Motor neuron (in vitro differentiated cells): ENCODE measurements around the gene DUOX2. TPM values are rescaled to one million over a fixed set of nuclear protein-coding genes. Genes with fewer than 3 reads are reported as not detected.
A peak's percentile ranks its signal among the peaks of the same experiment; 100 is the strongest.

Source experiments
- ATAC-seq, 8 experiments: fragments of 200-7000 bp; cut with Tn5 transposase; replicated peaks in 6 of 8; 2 replicates each; pipeline ENCODE4 v1.8.0; 2021; ENCODE audit warnings: mild to moderate bottlenecking in 8 of 8, moderate library complexity in 8 of 8
- H3K27ac ChIP-seq, 2 donors: fragments of 250-450 bp; sonication (Bioruptor Pico); 2 replicates each; pipeline ENCODE4 v1.9.0; 2021; ENCODE audit warnings: antibody characterized with exemption in 2 of 2, mild to moderate bottlenecking in 2 of 2, moderate library complexity in 1 of 2
- H3K4me1 ChIP-seq, 2 donors: fragments of 250-450 bp; sonication (Bioruptor Pico); replicated peaks in 1 of 2; 2 replicates each; pipeline ENCODE4 v1.6.1; 2021; ENCODE audit warnings: antibody characterized with exemption in 2 of 2, mild to moderate bottlenecking in 2 of 2, moderate library complexity in 1 of 2
- H3K4me3 ChIP-seq, 5 donors: fragments of 250-450 bp; sonication (Bioruptor Pico); 2 replicates each; pipeline ENCODE4 v1.9.0; 2021; ENCODE audit warnings: antibody characterized with exemption in 5 of 5, mild to moderate bottlenecking in 5 of 5, moderate library complexity in 4 of 5
- WGBS, 10 experiments: fragments of 450-650 bp; shearing (Covaris generic); methylation state at CpG; one replicate each; pipeline ENCODE4 v1.0.0; 2022; 5-methylcytosine and 5-hydroxymethylcytosine counted together
- in situ Hi-C, 9 experiments: fragments of 400-800 bp; cut with MboI; loops; one replicate each; pipeline ENCODE4 v1.15.0; 2021; ENCODE audit warnings: low sequenced_read_pairs in 9 of 9, low pct_unique_long_range_greater_than_20kb in 2 of 9; ENCODE audit not compliant: unreplicated experiment in 9 of 9
- total RNA-seq, 8 experiments: library from RNA; unstranded; fragments of 300-600 nt; gene quantifications; 2 replicates each; pipeline versions ENCODE4 v1.2.3 to v1.2.4, GENCODE V29; 2022

DUOX2 gene
- total RNA-seq, 8 experiments from 2014 or later, result under 0.01 to 1.4 (median 0.49) TPM; not detected in 1

- H3K4me3 ChIP-seq, result no peak overlapping the region
- ATAC-seq, result no peak
- in situ Hi-C loops, result no loop called here
- no peak overlapping the region for H3K27ac ChIP-seq
- 41 to 100% (median 52%) methylated on average over 2 to 4 of the region's 7 CpGs; no CpG with 5 or more reads in 6 of the 10 experiments for WGBS, 10 experiments
- peaks cover 0 to 2% of the 10 kb centered on the region in 2 donors for H3K4me1 ChIP-seq
Observed at GRCh38 chr15:45122719-45123118, 8.7 kb upstream of the DUOX2 start.

GRCh38 chr15:45121706-45122417, 7.9 kb upstream of the DUOX2 start:
- 0 to 61% (median 24%) methylated on average over 2 to 7 of the region's 9 CpGs; no CpG with 5 or more reads in 2 of the 10 experiments for WGBS, 10 experiments
- peak in 2 of 8 experiments; percentile 69 to 75 for ATAC-seq
- Histone ChIP-seq H3K4me1 (peaks cover 0 to 3% of the 10 kb centered on the region in 2 donors), H3K4me3 (no peak overlapping the region), H3K27ac (no peak overlapping the region)
- in situ Hi-C loops, result no loop called here

- H3K4me3 ChIP-seq, result no peak overlapping the region
- ATAC-seq, result no peak
- 14 to 90% (median 69%) methylated on average over 1 to 2 of the region's 3 CpGs; no CpG with 5 or more reads in 4 of the 10 experiments for WGBS, 10 experiments
- in situ Hi-C loops, result no loop called here
- H3K4me1 ChIP-seq, result peaks cover 0 to 3% of the 10 kb centered on the region in 2 donors
- H3K27ac ChIP-seq, result no peak overlapping the region
Observed at GRCh38 chr15:45121020-45121419, 7.0 kb upstream of the DUOX2 start.

GRCh38 chr15:45120081-45120972, 6.4 kb upstream of the DUOX2 start:
- H3K4me1 ChIP-seq, result peaks cover 0 to 3% of the 10 kb centered on the region in 2 donors
- H3K27ac ChIP-seq, result no peak overlapping the region
- H3K4me3 ChIP-seq, result no peak overlapping the region
- ATAC-seq, result no peak
- 66 to 100% (median 84%) methylated on average over 1 to 6 of the region's 10 CpGs; no CpG with 5 or more reads in 5 of the 10 experiments for WGBS, 10 experiments
- in situ Hi-C loops, result no loop called here

GRCh38 chr15:45118996-45119395, 5.0 kb upstream of the DUOX2 start:
- Histone ChIP-seq H3K4me1 (peaks cover 0 to 4% of the 10 kb centered on the region in 2 donors), H3K27ac (no peak overlapping the region), H3K4me3 (no peak overlapping the region)
- in situ Hi-C loops, result no loop called here
- 54 to 100% (median 80%) methylated on average over 1 to 4 of the region's 5 CpGs; no CpG with 5 or more reads in 3 of the 10 experiments for WGBS, 10 experiments
- ATAC-seq, result no peak

- WGBS, 10 experiments, result 0 to 10% (median 3%) methylated on average over 2 to 8 of the region's 14 CpGs; no CpG with 5 or more reads in 5 of the 10 experiments
- no peak overlapping the region for H3K27ac ChIP-seq
- ATAC-seq, result peak; percentile 90 to 100 (median 99)
- in situ Hi-C loops, result no loop called here
- H3K4me3 ChIP-seq, result peak overlapping the region in 3 of 5 donors; percentile 12 to 22 (median 14)
- peaks cover 0 to 5% of the 10 kb centered on the region in 2 donors for H3K4me1 ChIP-seq
Observed at GRCh38 chr15:45118131-45118588, 4.2 kb upstream of the DUOX2 start.

GRCh38 chr15:45117308-45118130, 3.5 kb upstream of the DUOX2 start:
- 0 to 100% (median 43%) methylated on average over 1 to 7 of the region's 33 CpGs; no CpG with 5 or more reads in 3 of the 10 experiments for WGBS, 10 experiments
- Histone ChIP-seq H3K4me3 (peak overlapping the region in 3 of 5 donors; percentile 12 to 22 (median 14)), H3K27ac (no peak overlapping the region), H3K4me1 (peaks cover 0 to 9% of the 10 kb centered on the region in 2 donors)
- in situ Hi-C loops, result no loop called here
- ATAC-seq, result peak; percentile 15 to 57 (median 48)

GRCh38 chr15:45116482-45117307, 2.7 kb upstream of the DUOX2 start:
- Histone ChIP-seq H3K27ac (no peak overlapping the region), H3K4me1 (peaks cover 0 to 9% of the 10 kb centered on the region in 2 donors), H3K4me3 (no peak overlapping the region)
- peak in 3 of 8 experiments; percentile 6 to 8 (median 8) for ATAC-seq
- WGBS, 10 experiments, result 6 to 33% (median 18%) methylated on average over 3 to 21 of the region's 65 CpGs; no CpG with 5 or more reads in 4 of the 10 experiments
- in situ Hi-C loops, result no loop called here

- 0 to 70% (median 25%) methylated on average over 1 to 4 of the region's 19 CpGs; no CpG with 5 or more reads in 5 of the 10 experiments for WGBS, 10 experiments
- in situ Hi-C loops, result no loop called here
- H3K4me3 ChIP-seq, result no peak overlapping the region
- H3K4me1 ChIP-seq, result peaks cover 0 to 9% of the 10 kb centered on the region in 2 donors
- no peak overlapping the region for H3K27ac ChIP-seq
- no peak for ATAC-seq
Observed at GRCh38 chr15:45116006-45116481, 2.1 kb upstream of the DUOX2 start.

GRCh38 chr15:45115312-45115820, 1.4 kb upstream of the DUOX2 start:
- H3K27ac ChIP-seq, result no peak overlapping the region
- in situ Hi-C loops, result no loop called here
- no peak for ATAC-seq
- 0 to 66% (median 31%) methylated on average over 2 to 3 of the region's 7 CpGs; no CpG with 5 or more reads in 6 of the 10 experiments for WGBS, 10 experiments
- no peak overlapping the region for H3K4me3 ChIP-seq
- peaks cover 0 to 9% of the 10 kb centered on the region in 2 donors for H3K4me1 ChIP-seq

GRCh38 chr15:45114751-45115085, 746 bp upstream of the DUOX2 start:
- no peak for ATAC-seq
- in situ Hi-C loops, result no loop called here
- Histone ChIP-seq H3K27ac (no peak overlapping the region), H3K4me1 (peaks cover 0 to 9% of the 10 kb centered on the region in 2 donors), H3K4me3 (no peak overlapping the region)
- 0% methylated on average over 1 of the region's 2 CpGs; no CpG with 5 or more reads in 7 of the 10 experiments for WGBS, 10 experiments
